ENCODE measurements around the gene DDX5.

Gene DDX5

GRCh38 chr17:64492481-64493109, 13.5 kb downstream of the DDX5 start:
- Histone ChIP-seq H3K9ac (no peak overlapping the region), H3K9me3 (replicated peaks in 1 of 11) (peaks cover 0 to 3% (median 0%) of the 10 kb centered on the region in 11 experiments; a peak in 1 of 22 replicates), H3K4me1 (peaks cover 28 to 55% (median 37%) of the 10 kb centered on the region in 10 experiments), H3K27me3 (no peaks in the 10 kb centered on the region), H4K20me1 (peaks cover 3 to 22% (median 6%) of the 10 kb centered on the region in 11 experiments; a peak in 19 of 22 replicates), H3K36me3 (peaks cover 55 to 72% (median 64%) of the 10 kb centered on the region in 11 experiments), H3K4me3 (no peak overlapping the region), H3K4me2 (peak overlapping the region in 5 of 11 experiments; percentile 18 to 54 (median 32); a peak in 7 of 22 replicates), H3K27ac (0 out of 22 replicates have a peak overlapping the region, but pooled peaks of 1 of the 11 experiments have one; percentile 6)
- TF ChIP-seq Cebpa-rat (IDR thresholded peaks at IDR 0.05): peak in 2 of 11 experiments; percentile 16 to 46; a peak in 2 of 22 replicates

- H3K9ac ChIP-seq: no peak overlapping the region
- TF ChIP-seq Cebpa-rat (IDR thresholded peaks at IDR 0.05): no peak
- H3K4me3 ChIP-seq: no peak overlapping the region
- H3K4me1 ChIP-seq: peaks cover 24 to 51% (median 33%) of the 10 kb centered on the region in 10 experiments
- H3K27ac ChIP-seq: peak overlapping the region in 1 of 11 experiments; percentile 6; a peak in 1 of 22 replicates
- peaks cover 0 to 3% (median 0%) of the 10 kb centered on the region in 11 experiments; a peak in 1 of 22 replicates for H3K9me3 ChIP-seq (replicated peaks in 1 of 11)
- H3K4me2 ChIP-seq: peak overlapping the region in 4 of 11 experiments; percentile 11 to 54 (median 32); a peak in 6 of 22 replicates
- H3K27me3 ChIP-seq: no peaks in the 10 kb centered on the region
- peaks cover 0 to 17% (median 0%) of the 10 kb centered on the region in 11 experiments; a peak in 5 of 22 replicates for H4K20me1 ChIP-seq
- H3K36me3 ChIP-seq: peaks cover 61 to 78% (median 70%) of the 10 kb centered on the region in 11 experiments
Measured at GRCh38 chr17:64491994-64492393, 14.1 kb downstream of the DDX5 start.

GRCh38 chr17:64491034-64491860, 14.8 kb downstream of the DDX5 start:
- H3K4me1 ChIP-seq: peaks cover 24 to 51% (median 33%) of the 10 kb centered on the region in 10 experiments
- no peak overlapping the region for H3K9ac ChIP-seq
- H3K4me3 ChIP-seq: no peak overlapping the region
- peaks cover 0 to 14% (median 0%) of the 10 kb centered on the region in 11 experiments; a peak in 5 of 22 replicates for H4K20me1 ChIP-seq
- peak in 2 of 11 experiments; percentile 35 to 64; a peak in 3 of 22 replicates for TF ChIP-seq Cebpa-rat (IDR thresholded peaks at IDR 0.05)
- peaks cover 66 to 85% (median 75%) of the 10 kb centered on the region in 11 experiments for H3K36me3 ChIP-seq
- peak overlapping the region in 2 of 11 experiments; percentile 32 to 33; a peak in 1 of 22 replicates for H3K4me2 ChIP-seq
- no peaks in the 10 kb centered on the region for H3K27me3 ChIP-seq
- H3K27ac ChIP-seq: peak overlapping the region in 2 of 11 experiments; percentile 0 to 16; a peak in 2 of 22 replicates
- H3K9me3 ChIP-seq (replicated peaks in 1 of 11): peaks cover 0 to 3% (median 0%) of the 10 kb centered on the region in 11 experiments; a peak in 1 of 22 replicates

- Histone ChIP-seq H3K9me3 (replicated peaks in 1 of 11) (peaks cover 0 to 3% (median 0%) of the 10 kb centered on the region in 11 experiments; a peak in 1 of 22 replicates), H3K36me3 (peaks cover 93 to 100% (median 97%) of the 10 kb centered on the region in 11 experiments), H3K27me3 (no peaks in the 10 kb centered on the region)
Measured at GRCh38 chr17:64488301-64488700, 17.8 kb downstream of the DDX5 start.

GRCh38 chr17:64484380-64484779, 21.7 kb downstream of the DDX5 start:
- H3K4me3 ChIP-seq: no peak overlapping the region
- no peak for TF ChIP-seq Cebpa-rat (IDR thresholded peaks at IDR 0.05)
- peaks cover 0 to 5% (median 3%) of the 10 kb centered on the region in 10 experiments; a peak in 1 of 20 replicates for H3K4me1 ChIP-seq
- H3K4me2 ChIP-seq: 0 out of 22 replicates have a peak overlapping the region, but pooled peaks of 1 of the 11 experiments have one; percentile 9
- peaks cover 0 to 13% (median 0%) of the 10 kb centered on the region in 11 experiments; a peak in 2 of 22 replicates for H4K20me1 ChIP-seq
- H3K9me3 ChIP-seq (replicated peaks in 1 of 11): no peaks in the 10 kb centered on the region
- peak overlapping the region in 1 of 11 experiments; percentile 21; a peak in 1 of 22 replicates for H3K9ac ChIP-seq
- H3K36me3 ChIP-seq: peaks cover 84 to 100% (median 96%) of the 10 kb centered on the region in 11 experiments
- no peaks in the 10 kb centered on the region for H3K27me3 ChIP-seq
- no peak overlapping the region for H3K27ac ChIP-seq

More at GRCh38 chr17:64488301-64488700, 17.8 kb downstream of the DDX5 start:
- TF ChIP-seq Cebpa-rat (IDR thresholded peaks at IDR 0.05): no peak
- Histone ChIP-seq H3K4me2 (no peak overlapping the region), H3K27ac (no peak overlapping the region), H3K4me1 (peaks cover 0 to 23% (median 9%) of the 10 kb centered on the region in 10 experiments; a peak in 12 of 20 replicates), H3K4me3 (no peak overlapping the region), H4K20me1 (peaks cover 0 to 9% (median 0%) of the 10 kb centered on the region in 11 experiments; a peak in 2 of 22 replicates), H3K9ac (no peak overlapping the region)

GRCh38 chr17:64480951-64481350, 25.1 kb downstream of the DDX5 start:
- Histone ChIP-seq H3K36me3 (peaks cover 82 to 100% (median 96%) of the 10 kb centered on the region in 11 experiments), H3K27ac (no peak overlapping the region), H3K9ac (no peak overlapping the region), H3K4me2 (no peak overlapping the region), H4K20me1 (peaks cover 0 to 16% (median 0%) of the 10 kb centered on the region in 11 experiments; a peak in 3 of 22 replicates), H3K9me3 (replicated peaks in 1 of 11) (no peaks in the 10 kb centered on the region), H3K4me1 (peaks cover 0 to 23% (median 3%) of the 10 kb centered on the region in 10 experiments; a peak in 6 of 20 replicates), H3K27me3 (no peaks in the 10 kb centered on the region), H3K4me3 (no peak overlapping the region)
- no peak for TF ChIP-seq Cebpa-rat (IDR thresholded peaks at IDR 0.05)

GRCh38 chr17:64477849-64478248, 28.2 kb downstream of the DDX5 start:
- H3K4me1 ChIP-seq: peaks cover 0 to 43% (median 5%) of the 10 kb centered on the region in 10 experiments; a peak in 9 of 20 replicates
- no peak overlapping the region for H3K4me3 ChIP-seq
- TF ChIP-seq Cebpa-rat (IDR thresholded peaks at IDR 0.05): no peak
- H3K9ac ChIP-seq: no peak overlapping the region
- peaks cover 81 to 100% (median 97%) of the 10 kb centered on the region in 11 experiments for H3K36me3 ChIP-seq
- no peaks in the 10 kb centered on the region for H3K9me3 ChIP-seq (replicated peaks in 1 of 11)
- no peak overlapping the region for H3K27ac ChIP-seq
- no peaks in the 10 kb centered on the region for H3K27me3 ChIP-seq
- peaks cover 0 to 23% (median 0%) of the 10 kb centered on the region in 11 experiments; a peak in 6 of 22 replicates for H4K20me1 ChIP-seq
- H3K4me2 ChIP-seq: no peak overlapping the region

- TF ChIP-seq Cebpa-rat (IDR thresholded peaks at IDR 0.05): no peak
- peaks cover 0 to 47% (median 6%) of the 10 kb centered on the region in 10 experiments; a peak in 9 of 20 replicates for H3K4me1 ChIP-seq
- no peak overlapping the region for H3K4me2 ChIP-seq
- no peaks in the 10 kb centered on the region for H3K27me3 ChIP-seq
- H4K20me1 ChIP-seq: peaks cover 0 to 69% (median 20%) of the 10 kb centered on the region in 11 experiments; a peak in 15 of 22 replicates
- H3K9me3 ChIP-seq (replicated peaks in 1 of 11): no peaks in the 10 kb centered on the region
- no peak overlapping the region for H3K4me3 ChIP-seq
- H3K9ac ChIP-seq: no peak overlapping the region
- 0 out of 22 replicates have a peak overlapping the region, but pooled peaks of 1 of the 11 experiments have one; percentile 18 for H3K27ac ChIP-seq
- H3K36me3 ChIP-seq: peaks cover 70 to 100% (median 98%) of the 10 kb centered on the region in 11 experiments
Measured at GRCh38 chr17:64472564-64472963, 33.5 kb downstream of the DDX5 start.
